ENCODE data around the gene FAM131A. TPM values are rescaled to one million over a fixed set of nuclear protein-coding genes. Genes with fewer than 3 reads are reported as not detected.

FAM131A gene
- total RNA-seq, 6 experiments from 2014 or later = 2.4 to 6.5 (median 3.1) TPM

DNA sequence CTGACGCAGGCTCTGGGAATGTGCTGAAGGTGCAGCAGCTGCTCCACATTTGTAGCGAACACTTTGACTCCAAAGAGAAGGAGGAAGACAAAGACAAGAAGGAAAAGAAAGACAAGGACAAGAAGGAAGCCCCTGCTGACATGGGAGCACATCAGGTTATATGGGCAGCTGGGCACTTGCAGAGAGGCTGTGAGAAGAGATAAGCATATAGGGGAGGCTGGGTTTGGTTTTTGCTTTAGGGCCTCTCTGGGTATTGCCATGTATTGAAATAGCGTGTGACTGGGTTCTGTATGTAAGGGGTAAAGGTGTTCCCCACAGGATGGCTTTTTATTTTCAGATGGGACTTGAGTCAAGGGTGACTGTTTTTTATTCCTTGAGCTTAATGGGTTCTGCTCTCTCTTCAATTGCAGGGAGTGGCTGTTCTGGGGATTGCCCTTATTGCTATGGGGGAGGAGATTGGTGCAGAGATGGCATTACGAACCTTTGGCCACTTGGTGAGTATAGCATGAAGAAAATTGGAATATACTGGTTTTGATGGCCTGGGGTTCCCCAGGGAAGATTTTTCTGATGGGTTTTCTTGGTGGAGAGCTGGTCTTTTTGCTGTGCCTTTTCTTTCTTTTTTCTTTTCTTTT is 30.9 kb upstream of the FAM131A start:
- Histone ChIP-seq H3K4me1 (peaks cover 0 to under 1% (median 0%) of the 10 kb centered on the region in 4 donors), H3K4me3 (no peak overlapping the region), H3K36me3 (peaks cover 15 to 72% (median 43%) of the 10 kb centered on the region in 4 donors), H3K9me3 (no peaks in the 10 kb centered on the region), H3K27me3 (no peaks in the 10 kb centered on the region), H3K27ac (no peak overlapping the region)
- TF ChIP-seq POLR2A (IDR thresholded peaks at IDR 0.05) (no peak), CTCF (IDR thresholded peaks at IDR 0.05) (no peak)
- intact Hi-C loops (cut with DNase I) = loop anchor here in 1 of 2 donors (10.0 kb wide), 1 partner anchor 142 kb away; no protein-coding TSS in a partner anchor
- 84% methylated on average over 2 of the region's 4 CpGs for WGBS (ENCODE audit: insufficient coverage, low coverage, low lambda C conversion rate, missing lambda C conversion rate)
- no peak for DNase-seq
- no peak for ATAC-seq

- no peak for TF ChIP-seq POLR2A (IDR thresholded peaks at IDR 0.05)
- no peak for TF ChIP-seq CTCF (IDR thresholded peaks at IDR 0.05)
- Histone ChIP-seq H3K9me3 (no peaks in the 10 kb centered on the region), H3K27me3 (no peaks in the 10 kb centered on the region), H3K27ac (no peak overlapping the region), H3K36me3 (peaks cover 4 to 58% (median 32%) of the 10 kb centered on the region in 4 donors), H3K4me3 (no peak overlapping the region), H3K4me1 (peaks cover 0 to 5% (median 0%) of the 10 kb centered on the region in 4 donors)
- DNase-seq = no peak
- 100% methylated on average over 3 of the region's 9 CpGs for WGBS (ENCODE audit: insufficient coverage, low coverage, low lambda C conversion rate, missing lambda C conversion rate)
- intact Hi-C loops (cut with DNase I) = loop anchor here in 1 of 2 donors (10.0 kb wide), 1 partner anchor 143 kb away; no protein-coding TSS in a partner anchor
- ATAC-seq = no peak
Measured at GRCh38 chr3:184307915-184308314, 29.5 kb upstream of the FAM131A start.

- H3K9me3 ChIP-seq = no peaks in the 10 kb centered on the region
- H3K27me3 ChIP-seq = no peaks in the 10 kb centered on the region
- no peak overlapping the region for H3K4me3 ChIP-seq
- WGBS (ENCODE audit: insufficient coverage, low coverage, low lambda C conversion rate, missing lambda C conversion rate) = 73% methylated on average over 6 of the region's 7 CpGs
- ATAC-seq = no peak
- TF ChIP-seq POLR2A (IDR thresholded peaks at IDR 0.05) (no peak), CTCF (IDR thresholded peaks at IDR 0.05) (no peak)
- H3K4me1 ChIP-seq = peaks cover 0 to 5% (median 0%) of the 10 kb centered on the region in 4 donors
- no peak overlapping the region for H3K27ac ChIP-seq
- H3K36me3 ChIP-seq = peaks cover 4 to 49% (median 28%) of the 10 kb centered on the region in 4 donors
- no peak for DNase-seq
- intact Hi-C loops (cut with DNase I) = loop anchor here in 1 of 2 donors (10.0 kb wide), 1 partner anchor 144 kb away; no protein-coding TSS in a partner anchor
Measured at GRCh38 chr3:184308744-184309143, 28.7 kb upstream of the FAM131A start.

GRCh38 chr3:184311633-184312032 is 25.8 kb upstream of the FAM131A start:
- no peak for TF ChIP-seq POLR2A (IDR thresholded peaks at IDR 0.05)
- TF ChIP-seq CTCF (IDR thresholded peaks at IDR 0.05) = no peak
- DNase-seq (no peak), ATAC-seq (no peak)
- intact Hi-C loops (cut with DNase I) = no loop called here
- Histone ChIP-seq H3K9me3 (no peaks in the 10 kb centered on the region), H3K4me1 (peaks cover 0 to 5% (median 2%) of the 10 kb centered on the region in 4 donors), H3K27ac (no peak overlapping the region), H3K4me3 (no peak overlapping the region), H3K27me3 (no peaks in the 10 kb centered on the region), H3K36me3 (peaks cover 0 to 22% (median 17%) of the 10 kb centered on the region in 4 donors)

All from right lobe of liver (tissue), 6 donors.